HG03469 (cell line): ENCODE results near the gene RINL.

ENCODE experiments used
- ATAC-seq: cut with Tn5 transposase; IDR thresholded peaks from one replicate; pipeline ENCODE4 v1.9.1; 2021; ENCODE audit warnings: mild to moderate bottlenecking, moderate library complexity, moderate number of reproducible peaks; ENCODE audit not compliant: unreplicated experiment

Gene RINL

DNA sequence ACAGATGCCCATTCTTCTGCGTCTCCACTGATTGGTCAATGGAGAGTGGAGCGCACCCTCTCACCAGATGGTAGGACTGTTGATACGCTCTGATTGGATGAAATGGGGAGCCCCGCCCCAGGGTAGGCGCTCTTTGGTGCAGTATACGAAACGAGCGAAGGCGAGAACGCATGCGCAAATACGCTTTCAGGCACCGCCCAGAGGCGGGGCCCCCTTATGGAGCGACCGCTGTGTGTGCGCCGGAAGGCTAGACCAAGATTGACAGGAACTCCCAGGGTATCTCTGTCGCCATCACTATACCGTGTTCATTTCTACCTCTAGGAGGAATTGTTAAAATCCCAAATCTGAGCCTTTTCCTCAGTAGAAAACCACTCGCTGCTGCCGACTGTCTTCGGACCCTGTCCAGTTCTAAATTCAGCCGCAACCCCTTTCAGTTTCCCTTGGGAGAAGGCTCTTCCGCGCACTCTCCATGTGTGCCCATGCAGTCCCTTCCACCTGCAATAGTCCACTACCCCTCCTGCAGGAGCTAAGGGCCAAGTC, 27.6 kb downstream of the RINL start:
- ATAC-seq: peak; percentile 52

DNA sequence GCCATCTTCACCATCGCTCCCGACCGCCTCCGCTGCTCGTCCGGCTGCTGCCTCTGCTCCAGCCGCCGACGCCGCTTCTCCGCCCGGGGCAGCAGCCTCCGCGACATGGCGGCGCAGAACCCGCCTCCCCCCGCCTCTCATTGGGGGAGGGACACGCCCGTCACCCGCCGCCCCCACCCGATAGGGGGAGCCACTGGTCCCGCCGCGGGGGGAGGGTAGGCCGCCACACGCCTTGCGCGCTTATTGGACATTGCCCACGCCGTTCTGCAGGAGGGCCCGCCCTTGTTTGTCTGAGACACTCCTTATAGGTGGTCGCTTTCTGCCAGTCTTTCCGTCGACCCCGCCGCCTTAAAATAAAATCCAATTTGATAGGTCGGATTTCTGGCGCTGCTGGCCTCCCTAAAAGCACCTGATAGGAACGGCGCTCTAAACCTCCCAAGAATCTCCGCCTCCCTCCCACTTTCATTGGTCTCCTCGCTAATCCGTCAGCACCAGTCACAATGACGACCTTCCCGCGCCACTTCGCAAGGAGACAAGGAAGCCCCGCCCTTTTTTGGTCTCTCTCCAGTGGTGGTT, 28.1 kb downstream of the RINL start, which contains the start of gene HNRNPL:
TSS of gene HNRNPL (minus strand) at position 127 of the 576 bp plus-strand sequence. CDS start at position 107, 20 bp downstream.
- no peak for ATAC-seq

DNA sequence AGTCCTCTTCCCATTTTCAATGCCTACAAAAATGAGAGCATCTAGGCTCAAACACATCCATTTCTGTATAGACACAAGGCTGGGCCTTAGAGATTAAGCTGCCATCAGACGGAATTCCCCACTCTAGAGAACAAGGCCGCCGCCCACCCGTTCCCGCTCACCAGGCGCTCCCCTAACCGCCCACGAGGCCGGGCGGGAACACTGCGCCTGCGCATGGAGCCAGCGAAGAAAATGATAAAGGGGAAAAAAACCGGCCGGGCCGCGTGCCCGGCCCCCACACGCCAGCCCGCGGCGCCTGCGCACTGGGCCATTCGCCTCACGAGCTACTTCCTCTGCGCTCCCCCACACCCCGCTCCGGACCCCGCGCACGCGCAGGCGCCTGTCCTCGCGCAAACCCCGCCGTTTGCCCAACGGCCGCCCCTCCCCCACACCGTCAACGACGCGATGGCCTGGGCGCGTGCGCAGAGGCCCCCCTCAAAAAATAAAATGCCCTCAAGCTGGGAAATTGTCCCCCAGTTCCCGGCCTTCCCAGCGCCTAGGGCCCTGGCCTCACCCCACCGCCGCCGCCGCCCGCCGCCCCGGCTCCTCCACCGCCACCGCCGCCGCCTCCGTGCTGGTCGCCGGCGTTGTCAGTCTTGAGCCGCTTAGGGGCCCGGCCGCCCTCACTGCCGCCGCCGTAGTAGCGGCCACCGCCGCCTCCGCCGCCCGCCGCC, 28.8 kb downstream of the RINL start:
- peak; percentile 17 for ATAC-seq

DNA sequence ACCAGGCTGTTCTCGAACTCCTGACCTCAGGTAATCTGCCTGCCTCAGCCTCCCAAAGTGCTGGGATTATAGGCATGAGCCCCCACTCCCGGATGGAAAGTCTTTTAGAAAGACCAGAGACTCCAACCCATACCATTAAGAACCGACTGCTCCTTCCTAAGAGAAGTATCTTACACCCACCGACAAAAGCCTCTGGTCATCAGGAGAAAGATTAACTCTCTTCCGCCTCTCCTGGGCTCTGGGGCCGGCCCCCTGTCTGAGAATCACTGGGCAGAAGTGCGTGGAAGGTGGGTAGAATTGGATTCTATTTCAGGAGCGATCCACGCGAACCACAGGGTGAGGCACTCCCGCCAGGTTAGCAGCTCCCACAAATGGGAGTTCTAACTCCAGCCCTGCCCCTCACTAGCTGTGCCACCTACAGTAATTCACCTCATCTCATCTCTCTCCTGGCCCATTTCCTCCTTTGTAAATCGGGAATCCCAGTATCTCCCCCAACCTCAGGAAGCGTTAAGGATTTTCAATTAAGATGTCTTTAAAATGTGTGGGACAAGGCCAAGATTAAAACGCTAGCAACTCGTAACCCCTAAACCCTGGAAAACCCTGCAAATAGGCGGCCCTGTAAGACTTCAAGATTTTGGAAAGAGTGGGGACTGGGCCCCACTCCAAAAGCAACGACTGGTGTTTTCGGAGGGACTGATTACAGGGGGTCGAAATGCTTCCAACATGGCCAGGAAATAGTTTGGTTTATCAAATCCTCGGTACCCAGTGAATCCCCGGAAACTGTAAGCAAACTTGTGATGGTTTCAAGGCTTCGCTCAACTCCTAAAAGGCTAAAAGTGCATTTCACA, 29.6 kb downstream of the RINL start:
- ATAC-seq: no peak

DNA sequence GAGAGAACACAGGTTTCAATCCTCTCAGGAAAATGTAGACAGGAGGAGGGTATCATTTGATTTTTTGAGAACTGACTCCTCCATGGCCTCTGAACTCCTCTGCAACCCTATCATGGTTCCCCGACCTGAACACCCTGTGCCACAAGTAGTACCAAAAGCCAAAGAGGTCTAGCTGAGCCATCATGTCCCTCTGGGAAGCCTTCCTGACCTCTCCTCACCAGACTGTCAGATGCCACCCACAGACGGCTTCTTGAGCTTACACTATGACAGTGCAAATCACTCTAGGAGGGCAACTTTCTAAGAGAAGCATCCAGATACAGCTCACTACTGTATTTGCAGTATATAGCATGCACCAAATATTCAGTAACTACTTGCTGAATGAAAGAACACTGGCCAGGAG, 32.0 kb downstream of the RINL start:
- ATAC-seq: no peak

DNA sequence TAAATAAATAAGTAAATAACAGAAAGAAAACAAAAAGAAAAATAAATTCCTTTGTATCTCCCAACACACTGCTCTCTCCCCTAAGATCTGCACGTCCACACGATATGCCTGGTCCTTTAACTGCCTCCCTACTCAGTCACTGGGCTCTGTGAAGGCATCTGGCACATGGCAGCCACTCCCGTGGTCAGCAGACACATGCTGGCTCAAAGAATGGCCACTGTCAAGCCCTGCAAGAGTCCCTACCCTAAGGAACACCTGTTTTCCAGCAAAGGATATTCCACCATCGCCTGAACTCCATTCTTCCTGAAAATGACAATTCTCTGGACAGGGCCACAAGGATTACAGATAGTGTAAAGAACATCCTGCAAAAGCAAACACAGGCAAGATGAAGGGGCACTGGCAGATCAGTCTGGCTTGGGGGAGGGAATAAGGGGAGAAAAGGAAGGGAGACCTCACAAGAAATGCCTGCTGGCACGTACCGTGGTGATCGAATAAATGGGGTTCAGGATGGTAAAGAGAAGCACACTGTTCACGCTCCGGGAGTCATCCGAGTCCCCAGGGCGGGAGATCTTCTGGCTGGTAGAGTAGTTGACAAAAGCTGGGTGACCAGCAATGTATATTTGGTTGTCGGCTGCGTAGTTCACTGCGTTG, 32.6 kb downstream of the RINL start:
- no peak for ATAC-seq

DNA sequence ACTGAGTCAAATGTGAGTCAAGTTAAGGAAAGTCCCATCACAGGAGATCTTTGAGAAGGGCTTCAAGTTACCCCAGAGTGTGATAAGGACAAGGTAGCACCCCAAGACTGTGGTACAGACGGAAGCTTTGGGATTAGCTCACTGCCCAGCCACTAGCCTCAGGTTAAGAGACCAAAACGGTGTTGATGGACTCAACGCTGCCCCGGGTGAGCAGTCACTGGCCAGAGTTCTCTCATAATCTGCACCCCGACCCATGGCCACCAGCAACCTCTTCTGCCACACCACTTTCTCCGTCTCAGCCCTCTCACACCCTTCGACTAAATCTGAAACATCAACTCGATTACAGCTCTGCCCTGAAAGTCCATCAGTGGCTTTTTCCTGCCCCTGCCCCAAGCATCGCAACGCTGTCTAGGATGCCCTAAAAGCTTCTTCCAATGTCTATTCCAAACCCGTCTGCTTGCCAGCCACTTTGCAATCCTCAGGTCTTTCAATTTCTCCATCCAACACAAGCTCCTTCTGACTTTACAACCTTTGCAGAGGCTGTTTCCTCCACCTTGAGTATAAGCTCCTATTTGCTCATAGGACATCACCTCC, 33.9 kb downstream of the RINL start:
- no peak for ATAC-seq

DNA sequence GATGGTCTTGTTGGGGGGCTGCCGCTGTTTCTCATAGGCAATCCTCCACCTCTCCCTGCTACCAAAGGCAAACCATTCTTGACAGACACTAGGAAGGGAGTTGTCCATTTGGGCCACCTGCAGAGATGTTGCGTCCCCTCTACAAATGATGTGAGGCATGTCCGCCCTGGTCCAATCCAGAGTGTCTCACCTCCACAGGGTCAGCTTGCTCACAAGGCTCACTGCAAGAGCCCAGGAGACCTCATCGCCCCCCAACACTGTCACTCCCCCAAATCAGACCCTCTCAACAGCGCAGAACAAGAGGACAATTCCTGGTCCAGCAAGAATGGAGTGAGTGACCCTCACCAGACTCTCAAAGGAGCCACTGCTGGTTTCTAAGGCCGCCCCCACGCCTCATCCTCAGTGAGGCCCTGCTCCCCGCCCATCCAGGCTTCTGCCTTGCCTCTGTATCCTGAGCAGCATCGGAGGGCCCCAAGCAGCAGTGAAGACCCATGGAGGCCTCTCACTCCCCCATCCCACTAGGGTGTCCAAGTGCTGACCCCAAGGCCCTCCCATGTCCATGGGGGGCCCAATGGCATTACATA, 34.8 kb downstream of the RINL start:
- ATAC-seq: no peak

DNA sequence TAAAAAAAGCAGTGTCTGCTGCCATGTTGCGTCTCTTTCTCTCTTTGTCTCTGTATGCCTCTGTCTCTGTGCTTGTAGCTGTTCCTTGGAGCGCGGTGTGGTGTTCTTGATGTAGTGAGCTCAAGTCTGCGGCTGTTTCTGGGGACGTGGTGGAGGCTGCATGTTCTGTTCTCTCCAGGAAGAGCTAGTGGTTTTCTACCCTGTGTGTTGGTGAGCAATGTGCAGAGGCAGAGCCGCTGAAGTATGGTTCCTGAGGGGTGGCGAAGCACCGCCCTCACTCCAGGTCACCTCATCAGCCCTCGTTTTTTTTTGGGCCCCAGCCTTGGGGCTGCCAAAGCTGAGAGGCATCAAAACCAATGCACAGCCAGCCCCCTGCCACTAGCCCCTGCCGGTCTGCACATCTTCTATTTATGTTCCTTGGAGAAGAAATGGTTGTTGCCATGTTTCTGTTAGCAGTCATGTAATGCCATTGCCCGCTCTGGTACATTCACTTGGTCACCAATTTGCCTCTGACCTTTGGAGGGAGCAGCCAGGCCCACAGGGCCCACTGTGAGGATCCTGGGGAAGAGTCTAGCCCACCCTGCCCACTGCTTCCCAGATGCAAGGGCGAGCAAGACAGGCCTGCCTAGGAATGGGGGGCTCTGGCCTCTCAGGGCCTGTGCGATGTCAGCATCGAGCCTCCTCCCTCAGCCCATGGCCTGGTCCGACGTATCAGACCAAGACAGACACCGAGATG, 35.5 kb downstream of the RINL start:
- ATAC-seq: no peak

DNA sequence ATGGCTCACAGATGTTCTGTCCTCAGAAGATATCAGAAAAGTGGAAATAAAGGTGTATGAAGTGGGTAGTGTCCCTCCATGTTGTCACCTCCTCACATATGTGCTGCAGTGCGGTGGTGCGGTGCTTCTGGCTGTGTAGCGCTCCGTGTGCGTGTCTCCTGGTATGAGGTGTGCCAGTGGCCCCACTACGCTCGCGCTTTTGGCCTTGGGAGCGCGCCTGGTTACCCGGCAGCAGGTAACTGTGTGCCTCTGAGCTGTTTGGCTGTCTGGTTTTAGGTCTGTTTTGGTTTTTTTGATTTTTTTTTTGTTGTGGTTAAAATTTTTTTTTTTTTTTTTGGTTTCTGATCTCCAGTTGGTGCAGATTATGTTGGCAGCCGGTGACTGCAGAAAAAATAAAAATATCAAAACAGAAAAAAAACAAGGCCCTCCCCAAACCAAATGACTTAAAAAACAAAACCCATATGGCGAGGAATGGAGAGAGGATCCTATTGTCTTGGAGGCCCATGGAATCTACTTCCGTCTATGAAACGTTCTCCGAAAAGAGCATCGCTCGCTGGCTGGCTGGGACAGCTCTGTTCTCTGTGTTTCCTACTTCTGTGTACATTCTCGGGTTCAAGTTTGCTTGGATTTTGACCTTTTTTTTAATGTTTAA, 36.2 kb downstream of the RINL start:
- no peak for ATAC-seq

DNA sequence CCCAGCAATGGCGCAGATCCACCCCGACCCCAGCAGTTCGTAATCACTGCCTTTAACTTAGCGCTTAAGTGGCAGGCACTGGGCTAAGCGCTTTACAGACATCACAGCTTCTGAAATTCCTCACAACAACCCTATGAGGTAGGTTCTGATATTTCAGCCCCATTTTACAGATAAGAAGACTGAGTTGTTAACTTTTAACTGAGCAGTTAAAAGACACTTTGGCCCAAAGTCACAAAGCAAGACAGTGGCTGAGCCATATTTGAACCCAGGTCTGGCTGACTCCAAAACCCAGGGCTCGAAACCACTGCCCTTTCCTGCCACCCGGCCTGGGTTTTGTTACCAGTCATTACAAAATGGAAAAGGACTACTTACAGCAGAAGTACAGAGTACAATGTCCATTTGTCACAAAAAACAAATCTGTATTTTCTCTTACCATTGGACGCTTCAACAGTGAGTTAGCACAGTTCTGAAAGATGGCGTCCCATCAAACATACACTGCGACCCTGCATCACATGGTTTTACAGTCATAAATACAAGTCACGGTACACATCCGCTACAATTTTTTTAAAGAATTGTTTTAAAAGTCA, 36.8 kb downstream of the RINL start:
- no peak for ATAC-seq

DNA sequence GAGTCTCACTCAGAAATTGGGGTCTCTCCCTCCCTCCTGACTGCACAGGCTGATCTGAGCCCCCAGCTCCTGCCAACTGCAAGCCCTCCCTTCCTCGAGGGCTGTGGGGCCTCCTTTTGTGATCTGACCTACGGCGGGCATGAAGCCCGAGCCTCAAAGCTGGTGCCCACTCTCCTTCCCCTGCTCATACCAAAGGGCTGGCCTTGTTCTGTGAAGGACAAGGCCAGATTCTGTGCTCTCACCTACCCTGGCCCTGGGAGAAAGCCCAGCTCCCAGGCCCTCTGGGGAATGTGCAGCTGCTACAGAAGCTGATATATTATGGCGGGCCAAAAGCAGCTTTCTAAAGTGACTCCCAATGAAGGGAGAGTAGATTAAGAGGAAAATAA, 37.5 kb downstream of the RINL start:
- no peak for ATAC-seq

DNA sequence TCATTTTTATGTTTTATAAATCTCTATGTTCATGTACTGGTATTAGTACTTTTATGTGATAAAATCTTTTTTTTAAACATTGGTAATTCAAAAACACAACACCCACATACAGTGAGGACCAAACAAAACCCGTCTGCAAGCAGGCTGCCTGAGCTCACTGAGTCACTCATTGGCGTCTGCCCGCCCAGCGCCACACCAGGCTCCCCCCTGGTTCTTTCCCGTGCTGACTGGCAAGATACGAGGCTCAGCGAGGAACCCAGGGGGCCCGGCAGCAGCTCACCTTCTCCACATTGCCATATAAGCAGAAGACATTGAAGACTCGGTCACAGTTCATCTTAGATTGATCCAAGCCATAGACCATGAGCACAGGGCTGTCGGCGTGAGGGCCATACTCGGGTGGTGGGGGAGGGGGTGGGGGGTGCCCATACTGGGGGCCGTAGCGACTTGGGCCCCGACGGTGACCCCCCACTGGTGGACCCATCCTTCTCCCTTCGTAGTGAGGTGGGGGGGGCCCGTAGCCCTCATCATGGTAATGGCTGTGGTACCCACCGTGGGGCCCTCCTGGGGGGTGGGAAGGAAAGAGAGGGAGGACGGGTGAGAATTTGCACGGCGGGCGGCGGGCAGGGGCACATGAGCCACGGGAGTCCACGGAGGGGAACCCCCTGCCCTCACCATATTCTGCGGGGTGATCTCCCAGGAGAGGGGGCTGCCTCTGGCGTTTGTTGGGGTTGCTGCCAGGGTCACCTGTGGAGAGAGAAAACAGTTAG, 38.1 kb downstream of the RINL start:
- ATAC-seq: no peak

DNA sequence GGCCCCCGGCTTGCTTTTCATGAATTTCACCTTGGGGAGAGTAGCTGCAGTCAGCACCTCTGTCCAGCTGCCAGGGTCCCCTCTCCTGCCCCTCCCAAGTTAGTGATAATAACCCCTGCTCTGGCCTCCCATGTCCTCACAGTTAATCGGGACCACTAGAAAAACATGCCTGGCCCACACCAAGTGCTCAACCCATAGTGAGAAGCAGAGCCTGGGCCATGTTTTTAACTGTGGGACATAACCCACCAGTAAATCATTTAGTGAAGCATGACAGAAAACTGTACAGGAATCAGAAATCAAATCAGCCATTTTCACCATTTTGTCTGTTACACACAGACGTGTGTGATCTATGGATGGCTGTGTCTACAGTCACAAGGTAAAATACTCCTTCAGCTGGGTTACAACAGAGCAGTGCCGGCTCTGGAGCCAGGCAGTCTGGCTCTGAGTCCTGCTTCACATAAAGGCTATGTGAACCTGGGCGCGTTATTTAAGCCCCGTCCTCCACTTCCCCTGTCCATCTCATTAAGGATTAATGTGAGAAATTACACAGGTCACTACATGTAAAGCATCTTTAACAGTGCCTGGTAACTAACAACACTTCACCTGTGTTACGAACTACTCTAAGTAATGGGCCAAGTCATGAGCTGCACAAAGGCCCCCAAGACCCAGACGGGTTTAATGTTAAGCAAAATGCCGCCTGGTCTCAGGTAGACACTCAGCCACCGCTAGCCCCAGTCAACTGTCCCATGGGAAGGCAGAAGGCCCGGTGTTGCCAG, 38.9 kb downstream of the RINL start:
- no peak for ATAC-seq

DNA sequence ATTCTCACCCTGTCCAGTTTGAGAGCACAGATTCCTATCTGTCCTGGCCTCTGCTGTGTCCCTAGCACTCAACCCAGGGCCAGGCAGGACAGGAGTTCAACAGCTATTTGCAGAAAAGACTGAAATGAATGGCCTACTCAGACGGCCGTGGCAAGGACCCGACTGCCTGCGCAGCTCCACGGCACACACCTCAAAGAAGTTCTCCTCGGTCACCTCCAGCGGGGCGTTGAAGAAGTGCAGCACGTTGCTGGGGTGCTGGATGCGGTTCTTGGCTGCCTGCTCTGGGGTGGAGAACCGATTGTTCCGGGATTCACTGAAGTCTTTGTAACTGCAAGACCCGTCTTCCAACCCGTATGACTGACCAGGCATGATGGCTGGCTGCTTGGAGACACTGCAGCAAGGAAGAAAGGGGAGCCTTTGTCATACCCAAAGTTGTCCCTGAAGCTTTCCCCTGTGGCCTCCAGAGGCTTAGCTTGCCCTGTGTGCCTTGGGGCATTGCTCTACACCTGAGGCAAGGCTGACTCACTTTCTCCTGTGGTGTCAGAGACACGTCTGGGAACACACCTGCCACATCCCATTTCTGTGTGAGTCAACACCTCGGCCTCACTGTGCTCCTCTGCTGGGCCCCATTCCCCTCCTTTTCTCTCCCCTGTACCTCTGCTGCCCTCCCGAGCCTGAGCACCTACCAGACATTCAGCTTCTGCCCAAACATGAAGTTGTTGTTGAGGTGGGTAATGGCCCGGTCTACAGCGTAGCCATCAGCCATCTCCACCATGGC, 39.7 kb downstream of the RINL start:
- no peak for ATAC-seq

DNA sequence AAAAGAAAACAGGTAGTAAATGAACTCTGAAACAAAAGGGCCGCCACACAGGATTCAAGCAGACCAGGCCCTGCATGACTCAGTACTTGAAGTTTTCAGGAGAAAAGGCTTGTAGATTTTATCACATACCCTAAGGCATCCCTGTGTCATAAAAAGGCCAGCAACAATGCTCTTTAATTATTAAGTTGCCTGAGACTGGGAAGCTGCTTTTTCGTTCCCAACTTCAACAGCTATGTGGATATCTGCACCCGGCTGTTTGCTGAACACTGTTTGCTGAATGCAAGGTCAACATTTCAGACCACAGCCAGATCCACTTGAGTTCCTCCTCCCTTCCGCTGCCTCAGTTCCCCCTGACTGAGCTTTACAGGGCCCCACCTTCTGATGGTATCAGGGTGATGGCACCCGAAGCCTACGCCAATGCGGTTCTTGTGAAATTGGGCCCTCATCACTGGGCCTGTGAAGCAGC, 40.4 kb downstream of the RINL start:
- ATAC-seq: no peak
